T-helper 9 cell (primary cell): ENCODE measurements around the gene MATN3.
A peak's percentile ranks its signal among the peaks of the same experiment; 100 is the strongest.
"Not testable (repeated sequence)": the region's sequence is repeated elsewhere in the genome, so short reads cannot be mapped to it uniquely, and the experiment has no call there.

ENCODE experiments used
- DNase-seq: peaks from one replicate; pipeline ENCODE4 v3.0.0-alpha.2; 2020
- total RNA-seq, 2 donors: gene quantifications; one replicate each; lab custom pipeline; 2026; lab: John Stamatoyannopoulos, UW

The MATN3 gene
- 0 reads per million in 2 donors for total RNA-seq

- no peak for DNase-seq
These were observed at the start of gene MATN3 for GRCh38 chr2:20012282-20013125. Gene MATN3, minus strand, starts transcription at chr2:20012668. Its CDS starts 37 bp downstream, at chr2:20012631.

GRCh38 chr2:20061940-20062339 is 49.5 kb upstream of the MATN3 start:
- no peak for DNase-seq

- no peak for DNase-seq
These were observed 49.0 kb upstream of the MATN3 start for GRCh38 chr2:20061476-20061875.

GRCh38 chr2:20060106-20060505 is 47.6 kb upstream of the MATN3 start:
- DNase-seq = no peak

GRCh38 chr2:20057268-20057667 is 44.8 kb upstream of the MATN3 start:
- no peak for DNase-seq

GRCh38 chr2:20054931-20055330 is 42.5 kb upstream of the MATN3 start:
- no peak for DNase-seq

- no peak for DNase-seq
These were observed 41.7 kb upstream of the MATN3 start for GRCh38 chr2:20054119-20054518.

- no peak for DNase-seq
These were observed 40.4 kb upstream of the MATN3 start for GRCh38 chr2:20052861-20053281.

- DNase-seq = no peak
These were observed 39.9 kb upstream of the MATN3 start for GRCh38 chr2:20052229-20052851.

GRCh38 chr2:20051532-20052228 is 39.2 kb upstream of the MATN3 start, which contains the start of gene LAPTM4A:
Gene LAPTM4A, minus strand, starts transcription at chr2:20051628. Its CDS starts 108 bp downstream, at chr2:20051520.
- DNase-seq = peak; percentile 95

GRCh38 chr2:20050646-20051531 is 38.4 kb upstream of the MATN3 start:
- DNase-seq = no peak

- peak; percentile 6 for DNase-seq
These were observed 37.7 kb upstream of the MATN3 start for GRCh38 chr2:20050104-20050645.

- DNase-seq = no peak
These were observed 37.2 kb upstream of the MATN3 start for GRCh38 chr2:20049637-20050036.

- DNase-seq = no peak
These were observed 36.3 kb upstream of the MATN3 start for GRCh38 chr2:20048488-20049448.

GRCh38 chr2:20045712-20046292 is 33.3 kb upstream of the MATN3 start:
- not testable (repeated sequence) for DNase-seq

GRCh38 chr2:20044778-20045177 is 32.3 kb upstream of the MATN3 start:
- DNase-seq = no peak

GRCh38 chr2:20042531-20042930 is 30.1 kb upstream of the MATN3 start:
- no peak for DNase-seq

GRCh38 chr2:20040489-20041172 is 28.2 kb upstream of the MATN3 start:
- DNase-seq = no peak

GRCh38 chr2:20037660-20038059 is 25.2 kb upstream of the MATN3 start:
- DNase-seq = no peak
